OCI-LY7 (cell line): ENCODE results near the gene PRPF40B. TPM values are rescaled to one million over a fixed set of nuclear protein-coding genes. Genes with fewer than 3 reads are reported as not detected.
A peak's percentile ranks its signal among the peaks of the same experiment; 100 is the strongest.

ENCODE experiments used
- BruUV-seq: library from RNA; stranded (reverse); fragments of 400-500 nt; replicated peaks from 2 replicates; lab custom pipeline; 2021; lab: Mats Ljungman, UMichigan
- CTCF ChIA-PET: fragments of 300-600 bp; sonication (Branson Sonifier 250); formaldehyde crosslinking; loops from one replicate; lab custom pipeline; 2022; ENCODE audit warnings: antibody characterized with exemption; ENCODE audit not compliant: unreplicated experiment; lab: Charles Lee
- POLR2A ChIA-PET: fragments of 300-600 bp; sonication (Branson Sonifier 250); formaldehyde crosslinking; loops from one replicate; lab custom pipeline; 2022; ENCODE audit warnings: antibody characterized with exemption; lab: Charles Lee
- DNase-seq: peaks from one replicate; pipeline ENCODE4 v3.0.0-alpha.2; 2015; ENCODE audit warnings: low spot score
- H2AFZ ChIP-seq: fragments of 200-600 bp; sonication (generic), shearing (Covaris generic); 2 replicates; pipeline ENCODE4 v1.6.1; 2014; ENCODE audit warnings: mild to moderate bottlenecking, antibody characterized with exemption, low read length, moderate library complexity
- H3K27ac ChIP-seq: fragments of 200-600 bp; sonication (generic); 2 replicates; pipeline ENCODE4 v1.5.1; 2014; ENCODE audit warnings: mixed run types, low read depth, mild to moderate bottlenecking, moderate library complexity, low read length, inconsistent platforms; ENCODE audit not compliant: poor library complexity, severe bottlenecking
- H3K36me3 ChIP-seq: fragments of 200-600 bp; sonication (generic); 2 replicates; pipeline ENCODE4 v1.6.1; 2014; ENCODE audit warnings: mild to moderate bottlenecking, antibody characterized with exemption, low read length, moderate library complexity, mixed read lengths; ENCODE audit not compliant: insufficient read depth
- H3K4me1 ChIP-seq: fragments of 200-600 bp; sonication (generic); 2 replicates; pipeline ENCODE4 v1.5.1; 2014; ENCODE audit warnings: mild to moderate bottlenecking, low read length; ENCODE audit not compliant: insufficient read depth, poor library complexity, severe bottlenecking
- H3K4me2 ChIP-seq: fragments of 200-600 bp; sonication (generic); 2 replicates; pipeline ENCODE4 v1.6.1; 2014; ENCODE audit warnings: mild to moderate bottlenecking, low read length
- H3K4me3 ChIP-seq: fragments of 200-600 bp; sonication (generic); 2 replicates; pipeline ENCODE4 v1.5.1; 2014; ENCODE audit warnings: mild to moderate bottlenecking, low read depth, low read length; ENCODE audit not compliant: poor library complexity, severe bottlenecking
- H3K79me2 ChIP-seq: fragments of 200-600 bp; sonication (generic); 2 replicates; pipeline ENCODE4 v1.6.1; 2016; ENCODE audit warnings: low read depth, mild to moderate bottlenecking, low read length, moderate library complexity, mixed read lengths; ENCODE audit not compliant: insufficient read depth
- H3K9me2 ChIP-seq: fragments of 200-600 bp; sonication (generic); 2 replicates; pipeline ENCODE4 v1.6.1; 2016; ENCODE audit warnings: mild to moderate bottlenecking, low read length, mixed read lengths; ENCODE audit not compliant: insufficient read depth
- H3K9me3 ChIP-seq: fragments of 200-600 bp; sonication (generic); 2 replicates; pipeline ENCODE4 v1.6.1; 2014; ENCODE audit warnings: mild to moderate bottlenecking, mixed run types, low read length, mixed read lengths
- H4K20me1 ChIP-seq: fragments of 200-600 bp; sonication (generic); 2 replicates; pipeline ENCODE4 v1.6.1; 2014; ENCODE audit warnings: mild to moderate bottlenecking, antibody characterized with exemption, low read length, moderate library complexity, mixed read lengths; ENCODE audit not compliant: insufficient read depth
- CTCF ChIP-seq: fragments of 200-600 bp; sonication (generic); conservative IDR thresholded peaks from 2 replicates; pipeline ENCODE4 v1.5.1; 2014; ENCODE audit warnings: mild to moderate bottlenecking, antibody characterized with exemption, low read length, moderate library complexity, mixed read lengths
- EZH2phosphoT487 ChIP-seq: fragments of 200-600 bp; sonication (generic); IDR thresholded peaks from 2 replicates; pipeline ENCODE4 v1.6.1; 2018; ENCODE audit warnings: low read depth, borderline replicate concordance, mild to moderate bottlenecking, mixed run types, antibody characterized with exemption, low read length, moderate library complexity, mixed read lengths
- intact Hi-C: fragments of 100-400 bp; cut with micrococcal nuclease; formaldehyde crosslinking; loops from one replicate; pipeline ENCODE4 v1.10.0; 2022; ENCODE audit not compliant: unreplicated experiment
- total RNA-seq, 2 experiments: library from RNA; depleted of rRNA in 1 of 2; stranded (reverse); fragments of >200 nt in 1 of 2; shearing (Covaris generic) in 1 of 2; gene quantifications; 2 replicates each; pipeline ENCODE4 v1.2.3, GENCODE V29; 2014 to 2022

Gene PRPF40B
- total RNA-seq, 2 experiments from 2014 or later: 11.3 to 26.3 TPM

DNA sequence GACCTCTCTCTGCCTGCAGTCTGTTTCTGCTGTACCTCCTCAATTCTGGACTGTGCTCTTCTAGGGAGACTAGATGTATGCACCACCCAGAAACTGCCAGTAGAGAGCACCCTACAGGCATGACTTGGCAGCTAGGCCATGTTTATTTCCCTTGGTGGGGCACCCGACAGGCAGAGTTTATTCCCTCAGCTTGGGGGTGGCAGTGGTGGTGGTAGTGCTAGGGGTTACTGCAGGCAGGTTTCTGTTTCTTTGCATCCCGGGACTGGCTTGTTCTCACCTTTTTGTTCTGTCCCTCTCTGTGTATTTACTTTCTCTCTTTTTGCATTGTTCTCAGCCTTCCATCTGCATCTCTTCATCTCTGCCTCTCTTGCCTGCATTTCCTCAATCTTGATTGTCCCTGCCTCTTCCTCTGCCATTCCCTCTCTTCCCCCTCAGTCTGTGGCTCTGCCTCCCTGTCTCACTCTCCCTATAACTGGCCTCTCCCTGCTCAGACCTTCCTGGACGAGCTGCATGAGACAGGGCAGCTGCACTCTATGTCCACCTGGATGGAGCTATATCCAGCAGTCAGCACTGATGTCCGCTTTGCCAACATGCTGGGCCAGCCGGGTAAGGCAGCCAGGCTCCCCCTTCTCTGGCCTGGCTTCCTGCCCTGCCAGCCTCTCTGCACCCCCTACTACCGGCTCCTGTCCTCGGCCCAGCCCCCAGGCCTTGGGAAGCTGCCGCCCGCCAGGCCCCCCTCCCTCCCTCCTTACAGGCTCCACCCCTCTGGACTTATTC, 13.8 kb downstream of the PRPF40B start:
- no TSS peak for BruUV-seq
- peak; percentile 85 for TF ChIP-seq CTCF
- no peak for TF ChIP-seq EZH2phosphoT487
- POLR2A ChIA-PET: interaction anchor here (0.5 to 1.7 kb wide), 3 partner anchors 66 to 92 kb away, joined by 3 to 4 read pairs (median 4); no protein-coding TSS in a partner anchor

DNA sequence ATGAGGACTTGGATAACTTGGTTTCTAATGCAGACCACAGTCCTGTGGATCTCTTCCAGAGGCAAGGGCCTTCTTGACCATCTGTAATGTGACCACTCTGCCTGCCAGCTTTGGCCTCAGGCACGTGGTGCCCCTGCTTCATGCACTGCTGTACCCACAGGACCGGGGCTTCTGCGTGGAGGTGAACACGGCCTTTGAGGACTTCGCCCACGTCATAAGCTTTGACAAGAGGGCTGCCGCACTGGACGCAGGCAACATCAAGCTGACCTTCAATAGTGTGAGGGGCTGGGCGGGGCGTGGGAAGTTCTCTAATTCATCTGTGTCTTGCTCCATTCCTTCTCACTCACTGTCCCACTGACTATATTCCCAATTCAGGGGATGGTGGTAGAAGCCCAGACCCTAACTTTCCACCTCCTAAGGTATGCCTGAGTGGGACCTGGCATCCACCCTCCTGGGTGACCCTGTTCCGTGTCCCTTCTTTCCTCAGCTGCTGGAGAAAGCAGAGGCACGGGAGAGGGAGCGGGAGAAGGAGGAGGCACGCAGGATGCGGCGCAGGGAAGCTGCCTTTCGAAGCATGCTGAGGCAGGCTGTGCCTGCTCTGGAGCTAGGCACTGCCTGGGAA, 18.5 kb downstream of the PRPF40B start:
- intact Hi-C loops: no loop called here
- Histone ChIP-seq H3K9me2 (no peaks in the 10 kb centered on the region), H3K36me3 (peaks cover 26% of the 10 kb centered on the region; the same call in 1 of the 2 replicates), H3K27ac (no peak overlapping the region), H3K79me2 (no peaks in the 10 kb centered on the region), H3K4me2 (no peak overlapping the region), H2AFZ (no peak overlapping the region), H3K9me3 (no peaks in the 10 kb centered on the region), H3K4me3 (no peak overlapping the region), H3K4me1 (peaks cover 30% of the 10 kb centered on the region), H4K20me1 (no peaks in the 10 kb centered on the region)
- ChIA-PET CTCF (no interaction called here), POLR2A (no interaction called here)
- BruUV-seq: no TSS peak
- DNase-seq: no peak
- no peak for TF ChIP-seq EZH2phosphoT487
- TF ChIP-seq CTCF: no peak

More for the DNA sequence above, 13.8 kb downstream of the PRPF40B start:
- no peaks in the 10 kb centered on the region for H4K20me1 ChIP-seq
- no peak overlapping the region for H2AFZ ChIP-seq
- H3K4me1 ChIP-seq: peaks cover 14% of the 10 kb centered on the region
- no peaks in the 10 kb centered on the region for H3K79me2 ChIP-seq
- no peaks in the 10 kb centered on the region for H3K9me2 ChIP-seq
- peak; percentile 84 for DNase-seq
- no peaks in the 10 kb centered on the region for H3K36me3 ChIP-seq
- no peak overlapping the region for H3K4me3 ChIP-seq
- no peak overlapping the region for H3K4me2 ChIP-seq
- CTCF ChIA-PET: interaction anchor here (0.6 to 2.0 kb wide), 5 partner anchors 13 to 141 kb away, joined by 3 to 5 read pairs (median 4); partner anchors contain the start of gene PRPF40B
- H3K27ac ChIP-seq: no peak overlapping the region
- no peaks in the 10 kb centered on the region for H3K9me3 ChIP-seq
- intact Hi-C loops: loop anchor here (2.0 to 5.0 kb wide), 3 partner anchors 70 to 195 kb away; partner anchors contain the start of gene FMNL3
